ENCODE results near the gene FAM9C. TPM values are rescaled to one million over a fixed set of nuclear protein-coding genes. Genes with fewer than 3 reads are reported as not detected.
A peak's percentile ranks its signal among the peaks of the same experiment; 100 is the strongest.
"Not testable (repeated sequence)": the region's sequence is repeated elsewhere in the genome, so short reads cannot be mapped to it uniquely, and the experiment has no call there.

Gene FAM9C
- total and polyA plus RNA-seq, 9 of the 15 experiments (the other 6 are each of a cell fraction or from before 2014, with no cell fraction given): not detected

DNA sequence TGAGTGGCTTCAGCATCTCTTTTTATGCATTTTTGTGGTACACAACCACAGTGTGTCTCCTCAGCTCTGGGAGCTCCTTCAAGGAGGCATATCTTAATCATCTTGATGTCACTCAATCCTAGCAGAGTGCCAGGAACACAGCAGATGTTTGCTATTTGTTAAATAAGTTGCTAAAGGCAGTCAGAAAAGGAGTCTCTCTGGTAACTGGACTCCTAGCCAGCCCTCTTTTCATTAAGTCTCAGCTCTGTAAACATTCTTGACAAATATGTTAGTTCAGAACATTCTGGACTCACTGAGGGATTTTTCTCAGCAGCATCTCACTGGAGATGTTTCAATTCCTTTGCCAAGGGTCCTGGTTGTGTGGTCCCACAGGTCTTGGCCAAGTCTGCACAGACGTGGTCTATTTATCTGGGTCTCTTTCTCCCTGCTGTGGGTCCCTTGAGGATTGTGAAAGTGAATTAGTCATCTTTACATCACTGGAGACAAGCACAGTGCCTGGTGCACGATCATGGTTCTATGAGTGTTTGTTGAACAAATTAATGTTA lies 20.3 kb upstream of the FAM9C start (continued):
- no peak for TF ChIP-seq TOE1 (IDR thresholded peaks at IDR 0.05; ENCODE audit: borderline replicate concordance)
- no peak for TF ChIP-seq TOE1 (CRISPR knock-in tag; IDR thresholded peaks at IDR 0.05; ENCODE audit: borderline replicate concordance, low read depth)
- no peak for TF ChIP-seq TGIF2 (CRISPR knock-in tag; IDR thresholded peaks at IDR 0.05)

GRCh38 chrX:13063124-13063523 lies 18.7 kb upstream of the FAM9C start:
- POLR2A ChIA-PET; in situ Hi-C loops (cut with MboI); H3K4me3 ChIP-seq; BruUV-seq (replicated peaks); H2AFZ ChIP-seq (ENCODE audit: low read depth, low read length); H3K9ac ChIP-seq (ENCODE audit: insufficient read depth in 1 of 2, low read depth in 2 of 2, low read length in 2 of 2); H3K9me1 ChIP-seq (ENCODE audit: control insufficient read depth, insufficient read depth, low read length); H3K9me3 ChIP-seq (replicated peaks; ENCODE audit: control insufficient read depth, insufficient read depth, low read depth, low read length); intact Hi-C loops (cut with micrococcal nuclease); H3K27ac ChIP-seq (ENCODE audit: extremely low read depth, low read depth, low read length); DNase-seq (ENCODE audit: extremely low read depth in 1 of 4, low spot score in 3 of 4); FAIRE-seq; H3K27me3 ChIP-seq (ENCODE audit: control insufficient read depth in 2 of 2, insufficient read depth in 2 of 2, low read length in 2 of 2); ATAC-seq; H3K79me2 ChIP-seq (ENCODE audit: control insufficient read depth, insufficient read depth, low read length); CTCF ChIA-PET (ENCODE audit: low intra/inter-chr PET ratio); H4K20me1 ChIP-seq (replicated peaks; ENCODE audit: control insufficient read depth, insufficient read depth, low read length); H3K36me3 ChIP-seq (ENCODE audit: control insufficient read depth, insufficient read depth, low read length); H3K4me2 ChIP-seq (ENCODE audit: insufficient read depth, low read length): not testable (repeated sequence)
- WGBS (ENCODE audit: insufficient coverage, low coverage, missing lambda C conversion rate): 17% methylated on average over 1 of the region's 2 CpGs
- TF ChIP-seq ZNF431 (CRISPR knock-in tag; IDR thresholded peaks at IDR 0.05): peak; percentile 94
- H3K4me1 ChIP-seq (replicated peaks in 1 of 2; ENCODE audit: control insufficient read depth in 2 of 2, insufficient read depth in 2 of 2, low read length in 2 of 2): peaks cover 0 to 23% of the 10 kb centered on the region in 2 experiments; a peak in 3 of 5 replicates

GRCh38 chrX:13062331-13062730 lies 17.9 kb upstream of the FAM9C start:
- H3K27ac ChIP-seq (ENCODE audit: extremely low read depth, low read depth, low read length); POLR2A ChIA-PET; H3K9ac ChIP-seq (ENCODE audit: insufficient read depth in 1 of 2, low read depth in 2 of 2, low read length in 2 of 2); BruUV-seq (replicated peaks); H2AFZ ChIP-seq (ENCODE audit: low read depth, low read length); intact Hi-C loops (cut with micrococcal nuclease); H3K9me1 ChIP-seq (ENCODE audit: control insufficient read depth, insufficient read depth, low read length); in situ Hi-C loops (cut with MboI); CTCF ChIA-PET (ENCODE audit: low intra/inter-chr PET ratio); H3K4me2 ChIP-seq (ENCODE audit: insufficient read depth, low read length); DNase-seq (ENCODE audit: extremely low read depth in 1 of 4, low spot score in 3 of 4); FAIRE-seq; H3K79me2 ChIP-seq (ENCODE audit: control insufficient read depth, insufficient read depth, low read length); H3K4me3 ChIP-seq; ATAC-seq; H3K9me3 ChIP-seq (replicated peaks; ENCODE audit: control insufficient read depth, insufficient read depth, low read depth, low read length); H3K36me3 ChIP-seq (ENCODE audit: control insufficient read depth, insufficient read depth, low read length); H4K20me1 ChIP-seq (replicated peaks; ENCODE audit: control insufficient read depth, insufficient read depth, low read length); H3K27me3 ChIP-seq (ENCODE audit: control insufficient read depth in 2 of 2, insufficient read depth in 2 of 2, low read length in 2 of 2): not testable (repeated sequence)
- peak; percentile 60 for TF ChIP-seq ZFP36 (IDR thresholded peaks at IDR 0.05; ENCODE audit: low read depth, low read length, partially characterized antibody)
- peaks cover 0 to 23% of the 10 kb centered on the region in 2 experiments; a peak in 3 of 5 replicates for H3K4me1 ChIP-seq (replicated peaks in 1 of 2; ENCODE audit: control insufficient read depth in 2 of 2, insufficient read depth in 2 of 2, low read length in 2 of 2)
